Gastrocnemius medialis (tissue), 4 donors: Measurements from ENCODE around the gene GIMD1. TPM values are rescaled to one million over a fixed set of nuclear protein-coding genes. Genes with fewer than 3 reads are reported as not detected.

Experiments
- ATAC-seq, 2 donors: fragments of 150-250 bp; one replicate each; pipeline ENCODE4 v1.9.1; 2016
- DNase-seq, 2 donors: peaks; one replicate each; pipeline ENCODE4 v3.0.0-alpha.2; 2019
- H3K27ac ChIP-seq, 4 donors: fragments of 200-600 bp; sonication (generic); 1 replicate in 1 of 4; 2 replicates in 3 of 4; pipeline ENCODE4 v1.5.1; 2016 to 2018; ENCODE audit warnings: mild to moderate bottlenecking in 2 of 4, moderate library complexity in 1 of 4
- H3K27me3 ChIP-seq, 3 donors: fragments of 200-600 bp; sonication (generic) in 2 of 3; 1 replicate in 1 of 3; 2 replicates in 2 of 3; pipeline versions ENCODE4 v1.5.1 to v1.6.0; 2016 to 2019; ENCODE audit warnings: mild to moderate bottlenecking in 1 of 3, moderate library complexity in 1 of 3
- H3K36me3 ChIP-seq, 2 donors: fragments of 200-600 bp; sonication (generic) in 1 of 2; one replicate each; pipeline ENCODE4 v1.5.1; 2017 to 2018
- H3K4me1 ChIP-seq, 2 donors: fragments of 200-600 bp; sonication (generic) in 1 of 2; one replicate each; pipeline ENCODE4 v1.5.1; 2016 to 2017; ENCODE audit warnings: mild to moderate bottlenecking in 2 of 2
- H3K4me3 ChIP-seq, 4 donors: fragments of 200-600 bp; sonication (generic) in 3 of 4; 1 replicate in 1 of 4; 2 replicates in 3 of 4; pipeline ENCODE4 v1.5.1; 2016 to 2019; ENCODE audit warnings: mild to moderate bottlenecking in 2 of 4
- H3K9me3 ChIP-seq, 3 donors: fragments of 200-600 bp; sonication (generic) in 2 of 3; 1 replicate in 1 of 3; 2 replicates in 2 of 3; pipeline ENCODE4 v1.5.1; 2016 to 2019
- POLR2A ChIP-seq, 2 donors: fragments of 450-650 bp; IDR thresholded peaks; one replicate each; pipeline ENCODE4 v1.6.1; 2017; ENCODE audit warnings: antibody characterized with exemption in 2 of 2, mild to moderate bottlenecking in 2 of 2, moderate library complexity in 2 of 2
- in situ Hi-C, 4 donors: fragments of 200-750 bp; cut with MboI; loops; one replicate each; pipeline versions ENCODE4 v1.15.0 to v1.8.0; 2017; ENCODE audit warnings: low sequenced_read_pairs in 4 of 4
- intact Hi-C: fragments of 100-400 bp; cut with DNase I; formaldehyde crosslinking; loops from one replicate; pipeline ENCODE4 v1.15.1; 2023; ENCODE audit warnings: low total_unique reads
- total RNA-seq, 4 donors: library from RNA; depleted of rRNA; stranded (reverse); fragments of >200 nt; gene quantifications; one replicate each; pipeline versions ENCODE4 v1.1.0 to v1.2.3, GENCODE V29; 2016
- TF ChIP-seq, protein P1 (sequence below), 5 experiments: fragments of 450-650 bp in 3 of 5; fragments of 200-600 bp in 2 of 5; sonication (generic) in 2 of 5; IDR thresholded peaks in 4 of 5; conservative IDR thresholded peaks in 1 of 5; 1 replicate in 4 of 5; 2 replicates in 1 of 5; pipeline ENCODE4 v1.5.1; 2016 to 2019; ENCODE audit warnings: antibody characterized with exemption in 5 of 5, mild to moderate bottlenecking in 3 of 5, moderate library complexity in 3 of 5

The GIMD1 gene
- total RNA-seq, 4 donors from 2014 or later: not detected

- Histone ChIP-seq H3K27ac (no peak overlapping the region), H3K4me1 (no peaks in the 10 kb centered on the region), H3K27me3 (no peaks in the 10 kb centered on the region), H3K36me3 (no peaks in the 10 kb centered on the region), H3K4me3 (no peak overlapping the region), H3K9me3 (peaks cover 0 to 11% (median 0%) of the 10 kb centered on the region in 3 donors)
- ATAC-seq (no peak), DNase-seq (no peak)
- in situ Hi-C loops (no loop called here), intact Hi-C loops (no loop called here)
- TF ChIP-seq, protein P1, sequence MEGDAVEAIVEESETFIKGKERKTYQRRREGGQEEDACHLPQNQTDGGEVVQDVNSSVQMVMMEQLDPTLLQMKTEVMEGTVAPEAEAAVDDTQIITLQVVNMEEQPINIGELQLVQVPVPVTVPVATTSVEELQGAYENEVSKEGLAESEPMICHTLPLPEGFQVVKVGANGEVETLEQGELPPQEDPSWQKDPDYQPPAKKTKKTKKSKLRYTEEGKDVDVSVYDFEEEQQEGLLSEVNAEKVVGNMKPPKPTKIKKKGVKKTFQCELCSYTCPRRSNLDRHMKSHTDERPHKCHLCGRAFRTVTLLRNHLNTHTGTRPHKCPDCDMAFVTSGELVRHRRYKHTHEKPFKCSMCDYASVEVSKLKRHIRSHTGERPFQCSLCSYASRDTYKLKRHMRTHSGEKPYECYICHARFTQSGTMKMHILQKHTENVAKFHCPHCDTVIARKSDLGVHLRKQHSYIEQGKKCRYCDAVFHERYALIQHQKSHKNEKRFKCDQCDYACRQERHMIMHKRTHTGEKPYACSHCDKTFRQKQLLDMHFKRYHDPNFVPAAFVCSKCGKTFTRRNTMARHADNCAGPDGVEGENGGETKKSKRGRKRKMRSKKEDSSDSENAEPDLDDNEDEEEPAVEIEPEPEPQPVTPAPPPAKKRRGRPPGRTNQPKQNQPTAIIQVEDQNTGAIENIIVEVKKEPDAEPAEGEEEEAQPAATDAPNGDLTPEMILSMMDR (IDR thresholded peaks at IDR 0.05 in 4 of 5, conservative IDR thresholded peaks at IDR 0.05 in 1 of 5): no peak
- TF ChIP-seq POLR2A (IDR thresholded peaks at IDR 0.05): no peak
These were observed 27.0 kb upstream of the GIMD1 start for GRCh38 chr4:106395582-106395981.

DNA sequence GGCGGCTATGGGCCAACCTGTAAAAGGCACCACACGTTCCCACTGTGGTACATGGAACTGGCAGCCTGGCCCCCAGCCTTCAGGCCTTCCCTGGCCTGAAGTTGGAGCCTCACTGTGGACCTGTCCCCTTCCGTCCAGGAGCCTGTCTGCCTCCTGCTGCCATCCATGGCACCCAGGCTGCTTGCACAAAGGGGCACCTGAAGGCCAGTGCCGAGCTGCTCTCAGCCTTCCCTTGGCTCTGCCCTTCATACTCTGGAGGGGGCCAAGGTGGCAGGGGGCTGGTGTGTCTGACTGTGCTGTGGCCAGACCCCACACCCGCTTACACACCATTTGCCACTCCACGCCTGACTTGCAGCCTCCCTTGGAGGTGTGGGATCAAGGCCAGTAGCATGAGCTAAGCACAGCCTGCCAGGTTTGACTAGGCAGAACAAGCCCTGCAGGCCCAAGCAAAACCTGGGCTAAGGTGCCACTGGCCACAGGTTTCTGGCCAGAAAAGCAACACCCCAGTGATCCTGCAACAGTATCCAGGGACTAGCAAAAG, 17.3 kb upstream of the GIMD1 start:
- no peaks in the 10 kb centered on the region for H3K9me3 ChIP-seq
- no peaks in the 10 kb centered on the region for H3K4me1 ChIP-seq
- H3K27ac ChIP-seq: no peak overlapping the region
- DNase-seq (no peak), ATAC-seq (no peak)
- H3K4me3 ChIP-seq: no peak overlapping the region
- no peak for TF ChIP-seq POLR2A (IDR thresholded peaks at IDR 0.05)
- TF ChIP-seq, protein P1 (IDR thresholded peaks at IDR 0.05 in 4 of 5, conservative IDR thresholded peaks at IDR 0.05 in 1 of 5): no peak
- no peaks in the 10 kb centered on the region for H3K27me3 ChIP-seq
- intact Hi-C loops: no loop called here
- in situ Hi-C loops: no loop called here
- H3K36me3 ChIP-seq: no peaks in the 10 kb centered on the region

GRCh38 chr4:106384878-106385277, 16.3 kb upstream of the GIMD1 start:
- no peaks in the 10 kb centered on the region for H3K27me3 ChIP-seq
- no peak overlapping the region for H3K27ac ChIP-seq
- H3K4me1 ChIP-seq: no peaks in the 10 kb centered on the region
- no peaks in the 10 kb centered on the region for H3K36me3 ChIP-seq
- in situ Hi-C loops: no loop called here
- no peaks in the 10 kb centered on the region for H3K9me3 ChIP-seq
- no peak for TF ChIP-seq POLR2A (IDR thresholded peaks at IDR 0.05)
- TF ChIP-seq, protein P1 (IDR thresholded peaks at IDR 0.05 in 4 of 5, conservative IDR thresholded peaks at IDR 0.05 in 1 of 5): no peak
- intact Hi-C loops: no loop called here
- ATAC-seq (no peak), DNase-seq (no peak)
- no peak overlapping the region for H3K4me3 ChIP-seq

DNA sequence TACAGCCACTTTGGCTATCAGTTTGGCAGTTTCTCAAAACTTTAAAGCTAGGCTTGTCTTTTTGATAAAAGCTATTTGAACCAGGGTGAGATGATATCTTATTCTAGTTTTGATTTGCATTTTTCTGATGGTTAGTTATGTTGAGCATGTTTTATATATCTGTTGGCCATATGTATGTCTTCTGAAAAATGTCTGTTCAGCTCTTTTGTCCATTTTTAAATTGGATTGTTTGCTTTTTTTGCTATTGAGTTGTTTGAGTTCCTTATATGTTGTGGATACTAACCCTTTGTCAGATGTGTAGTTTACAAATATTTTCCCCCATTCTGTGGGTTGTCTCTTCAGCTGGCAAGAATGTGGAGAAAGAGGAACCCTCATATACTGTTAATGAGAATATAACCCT, 11.6 kb upstream of the GIMD1 start:
- in situ Hi-C loops (no loop called here), intact Hi-C loops (no loop called here)
- Histone ChIP-seq H3K36me3 (no peaks in the 10 kb centered on the region), H3K27me3 (no peaks in the 10 kb centered on the region), H3K4me3 (no peak overlapping the region), H3K27ac (no peak overlapping the region), H3K4me1 (no peaks in the 10 kb centered on the region), H3K9me3 (no peaks in the 10 kb centered on the region)
- TF ChIP-seq, protein P1 (IDR thresholded peaks at IDR 0.05 in 4 of 5, conservative IDR thresholded peaks at IDR 0.05 in 1 of 5): no peak
- ATAC-seq: no peak
- no peak for DNase-seq

- Histone ChIP-seq H3K27me3 (no peaks in the 10 kb centered on the region), H3K9me3 (no peaks in the 10 kb centered on the region), H3K4me1 (no peaks in the 10 kb centered on the region), H3K36me3 (no peaks in the 10 kb centered on the region), H3K27ac (no peak overlapping the region), H3K4me3 (no peak overlapping the region)
- DNase-seq (no peak), ATAC-seq (no peak)
- in situ Hi-C loops: loop anchor here in 1 of 4 donors (25.0 kb wide), 1 partner anchor 814 kb away; no protein-coding TSS in a partner anchor
- no peak for TF ChIP-seq POLR2A (IDR thresholded peaks at IDR 0.05)
- TF ChIP-seq, protein P1 (IDR thresholded peaks at IDR 0.05 in 4 of 5, conservative IDR thresholded peaks at IDR 0.05 in 1 of 5): no peak
- intact Hi-C loops: no loop called here
These were observed 4.4 kb upstream of the GIMD1 start for GRCh38 chr4:106373026-106373425.
